ENCODE results near the gene TMEM106C.

The TMEM106C gene

DNA sequence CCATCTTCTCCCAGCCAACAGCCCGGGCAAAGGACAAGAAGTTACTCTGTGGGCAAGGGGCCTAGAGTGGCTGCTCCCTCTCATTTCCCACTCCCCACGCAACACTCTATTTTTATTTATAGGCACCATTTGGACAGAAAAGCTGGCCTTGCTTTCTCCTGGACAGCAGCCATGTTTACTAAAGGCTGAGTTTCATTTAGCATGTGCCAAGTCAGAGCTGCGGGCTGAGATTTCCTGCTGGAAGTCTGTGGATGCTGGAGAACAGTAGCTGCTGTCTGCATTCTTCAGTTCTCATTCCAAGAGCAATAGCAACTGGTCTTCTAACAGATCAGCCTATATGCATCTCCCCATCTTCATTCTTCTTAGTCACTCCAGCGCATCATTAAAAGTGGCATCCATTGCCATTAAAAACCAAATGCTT is 32.6 kb downstream of the TMEM106C start:
- DNase-seq (ENCODE audit: low read depth), result no peak

DNA sequence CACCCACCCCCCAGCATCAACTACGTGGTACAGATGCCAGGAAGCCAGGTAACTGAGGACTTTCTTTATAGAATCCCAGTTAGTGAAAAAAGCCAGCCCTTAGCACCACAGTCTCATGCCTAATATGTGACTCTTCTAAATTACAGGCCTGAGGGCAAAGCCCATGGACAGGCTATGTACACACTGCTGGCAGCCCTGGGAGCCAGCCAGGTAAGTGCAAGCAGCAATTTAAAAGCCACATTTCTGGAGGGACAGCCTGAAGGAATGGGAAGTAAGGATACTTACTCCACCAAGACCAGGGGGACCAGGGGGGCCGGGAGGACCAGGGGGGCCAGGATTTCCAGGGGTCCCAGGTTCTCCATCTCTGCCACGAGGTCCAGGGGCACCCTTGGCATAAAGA is 33.9 kb downstream of the TMEM106C start:
- no peak for DNase-seq (ENCODE audit: low read depth)

DNA sequence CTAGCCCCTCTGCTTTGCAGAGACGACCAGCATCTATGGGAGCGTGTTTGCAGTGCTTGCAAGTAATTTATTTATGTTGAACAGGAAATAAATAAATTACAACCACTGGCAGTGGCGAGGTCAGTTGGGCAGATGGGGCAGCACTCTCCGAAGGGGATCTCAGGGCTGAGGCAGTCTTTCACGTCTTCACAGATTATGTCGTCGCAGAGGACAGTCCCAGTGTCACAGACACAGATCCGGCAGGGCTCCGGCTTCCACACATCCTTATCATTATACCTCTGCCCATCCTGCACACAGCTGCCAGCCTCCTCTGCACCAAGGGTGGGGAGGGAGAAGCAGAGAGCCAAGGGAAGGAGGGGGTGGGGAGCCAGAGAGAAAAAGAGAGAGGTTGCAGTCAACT is 36.4 kb downstream of the TMEM106C start:
- no peak for DNase-seq (ENCODE audit: low read depth)

DNA sequence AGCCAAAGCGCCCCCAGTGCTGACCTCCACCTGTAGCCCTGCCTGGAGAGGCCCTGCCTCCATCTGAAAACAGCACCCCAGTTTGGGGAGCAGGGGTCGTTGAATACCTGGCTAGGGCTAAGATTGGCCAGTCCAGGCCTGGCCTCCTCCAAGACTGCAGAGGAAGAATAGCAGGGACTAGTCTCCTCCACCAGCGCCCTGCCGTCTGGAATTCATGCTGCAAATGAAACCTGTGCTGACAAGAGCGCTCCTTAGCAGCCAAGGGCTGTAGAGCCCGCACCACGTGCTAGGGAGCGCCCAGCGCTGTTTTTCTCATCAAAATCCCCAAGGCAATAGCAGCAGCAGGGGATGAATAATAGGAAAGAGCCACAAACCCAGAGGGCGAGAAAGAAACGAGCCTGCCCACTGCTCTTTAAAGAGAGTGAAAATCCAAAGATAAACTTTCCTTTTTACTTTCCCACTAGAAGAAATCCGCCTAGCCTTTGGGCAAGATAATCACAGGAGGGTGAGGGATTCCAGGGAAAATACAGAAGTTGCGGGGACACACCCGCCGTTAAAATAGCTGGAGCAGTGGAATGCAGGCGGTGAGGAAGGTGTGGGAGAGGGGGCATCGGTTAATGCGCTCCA is 37.6 kb downstream of the TMEM106C start:
- no peak for DNase-seq (ENCODE audit: low read depth)

GRCh38 chr12:48001505-48002413 is 38.4 kb downstream of the TMEM106C start:
- no peak for DNase-seq (ENCODE audit: low read depth)

DNA sequence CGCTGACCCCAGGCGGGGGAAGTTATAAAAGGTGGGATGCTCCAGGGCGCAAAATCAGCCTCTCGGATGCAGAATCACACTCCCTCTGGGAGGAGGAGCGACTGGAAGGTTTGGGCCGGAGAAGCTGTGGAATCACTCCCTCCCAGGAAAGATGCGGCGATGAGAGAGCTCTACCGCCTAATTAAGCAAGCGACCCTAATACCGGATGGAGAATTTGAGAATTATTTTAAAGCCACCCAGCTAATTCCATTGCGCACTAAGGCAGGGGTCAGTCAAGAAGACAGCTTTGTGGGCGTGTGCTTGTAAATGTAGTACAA is 39.0 kb downstream of the TMEM106C start:
- DNase-seq (ENCODE audit: low read depth), result no peak

DNA sequence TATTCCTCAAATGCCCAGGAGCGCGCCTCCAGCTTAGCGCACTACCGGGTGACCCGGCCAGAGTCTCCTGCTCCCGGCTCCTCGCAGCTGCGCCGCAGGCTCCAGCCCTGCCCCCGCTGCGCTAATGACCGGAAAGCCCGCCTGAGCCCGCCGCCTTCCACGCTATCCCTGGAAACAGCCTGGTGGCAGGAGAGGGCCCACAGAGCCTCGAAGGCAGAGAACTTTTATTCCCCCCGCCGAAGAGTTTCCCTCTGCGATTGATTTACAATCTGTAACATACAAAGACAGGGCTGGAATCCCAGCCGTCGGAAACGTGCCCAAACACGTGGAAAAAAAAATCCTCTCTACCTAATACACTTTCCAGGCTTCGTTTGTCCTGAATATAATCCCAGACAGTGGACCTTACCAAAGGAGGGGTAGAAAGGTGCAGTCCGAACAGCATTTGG is 39.4 kb downstream of the TMEM106C start:
- no peak for DNase-seq (ENCODE audit: low read depth)

GRCh38 chr12:48003226-48004052 is 40.0 kb downstream of the TMEM106C start:
- no peak for DNase-seq (ENCODE audit: low read depth)

- peak; percentile 29 for DNase-seq (ENCODE audit: low read depth)
Measured at GRCh38 chr12:48004053-48004941, 40.9 kb downstream of the TMEM106C start, which contains the start of gene COL2A1. Gene COL2A1 (minus strand): TSS chr12:48004476. CDS start chr12:48004321, 155 bp downstream.

- DNase-seq (ENCODE audit: low read depth), result no peak
Measured at GRCh38 chr12:48005001-48005749, 41.8 kb downstream of the TMEM106C start.

DNA sequence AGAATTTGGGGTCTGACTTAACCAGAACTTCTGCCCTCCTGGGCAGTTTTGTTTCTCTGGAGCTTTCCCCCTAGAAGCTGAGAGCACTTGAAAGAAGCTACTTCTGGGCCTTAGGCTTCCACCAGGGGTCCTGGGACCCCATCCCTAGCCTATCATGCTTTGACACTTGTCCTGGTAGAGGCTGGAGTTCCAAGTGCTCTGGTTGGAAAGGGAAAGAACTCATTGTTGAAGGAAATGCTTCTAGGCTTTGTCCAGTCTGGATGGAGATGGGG is 42.3 kb downstream of the TMEM106C start:
- no peak for DNase-seq (ENCODE audit: low read depth)

DNA sequence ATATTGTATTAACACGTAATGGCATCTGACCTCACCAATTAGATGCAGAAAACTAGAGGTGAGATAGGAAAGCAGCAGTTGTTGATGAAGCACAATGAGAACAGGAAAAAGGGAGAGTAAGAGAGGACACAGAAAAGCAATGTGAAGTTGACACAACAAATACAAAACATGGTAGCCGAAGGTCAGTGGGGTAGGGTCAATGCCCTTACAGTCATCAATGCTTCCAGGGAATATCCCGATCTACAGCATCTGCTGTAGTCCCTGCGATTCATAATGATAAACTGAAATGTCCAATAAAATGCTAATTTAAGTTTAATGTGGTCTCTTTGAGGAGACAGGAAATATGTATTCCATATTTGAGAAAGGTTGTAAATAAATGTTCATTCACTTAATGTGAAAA is 43.8 kb downstream of the TMEM106C start:
- no peak for DNase-seq (ENCODE audit: low read depth)

DNA sequence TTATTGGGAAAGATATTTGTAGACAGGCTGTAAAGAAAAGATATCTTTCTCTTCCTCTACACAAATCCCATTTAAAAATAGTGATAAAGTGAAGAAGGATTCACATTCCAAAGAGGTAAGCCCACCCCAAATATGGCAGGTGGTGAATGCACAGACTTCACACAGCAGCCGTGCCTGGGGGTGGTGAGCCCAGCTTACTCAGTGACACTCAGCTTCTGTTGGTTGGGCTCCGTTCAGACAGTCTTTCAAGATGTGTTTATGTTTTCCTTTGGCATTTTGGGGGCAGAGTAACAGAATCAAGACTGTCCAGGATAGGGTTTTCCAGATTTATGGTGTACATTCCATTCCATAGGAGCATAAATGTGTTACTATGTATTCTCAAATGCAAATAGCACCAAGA is 45.0 kb downstream of the TMEM106C start:
- DNase-seq (ENCODE audit: low read depth), result no peak

- no peak for DNase-seq (ENCODE audit: low read depth)
Measured at GRCh38 chr12:48008950-48009349, 45.6 kb downstream of the TMEM106C start.

DNA sequence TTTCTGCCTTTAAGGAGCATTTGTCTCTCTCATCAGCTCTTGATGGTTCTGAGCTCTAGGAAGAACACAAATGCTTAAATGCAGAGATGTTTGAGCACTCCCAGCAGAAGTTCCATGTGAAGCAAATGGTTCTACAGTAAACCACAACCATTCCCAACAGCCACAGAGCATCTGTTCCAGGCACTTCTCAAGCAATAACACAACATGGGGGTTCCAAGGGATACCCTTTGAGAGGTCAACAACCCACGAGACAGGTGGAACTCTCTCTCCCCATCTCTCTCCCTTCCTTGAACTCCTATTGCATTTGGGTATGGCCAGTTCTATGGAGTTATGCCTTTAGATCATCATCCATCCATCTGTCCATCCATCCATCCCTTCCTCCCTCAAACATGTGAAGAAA is 46.1 kb downstream of the TMEM106C start:
- no peak for DNase-seq (ENCODE audit: low read depth)

DNA sequence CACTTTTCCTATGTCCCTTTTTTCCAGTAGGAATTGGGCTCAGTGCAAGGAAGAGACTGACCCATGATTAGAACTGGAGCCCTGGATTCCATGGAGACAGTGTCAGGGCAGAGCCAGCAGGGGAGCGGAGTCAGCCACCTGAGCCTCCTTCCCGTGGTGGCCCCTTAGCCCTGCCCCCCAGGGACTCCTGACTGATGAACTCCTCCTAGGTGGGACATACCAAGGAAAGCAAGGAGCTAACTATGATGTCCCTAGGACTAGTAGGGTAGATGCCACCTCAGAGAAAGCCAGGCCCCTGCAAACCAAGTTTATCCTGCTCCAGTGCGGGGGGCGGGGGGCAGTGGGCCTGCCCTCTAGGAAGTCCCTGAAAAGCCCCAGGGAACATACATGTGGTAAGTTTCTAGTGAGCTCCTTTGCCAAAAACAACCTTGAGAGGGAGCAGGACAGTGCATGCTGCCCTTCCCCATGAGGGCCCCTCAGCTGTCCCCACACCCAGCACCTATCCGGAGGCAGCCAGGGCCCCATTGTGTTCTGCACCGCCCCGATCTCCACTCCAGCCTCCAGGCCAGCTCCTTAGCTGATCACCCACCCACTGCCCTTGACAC is 47.1 kb downstream of the TMEM106C start:
- DNase-seq (ENCODE audit: low read depth), result no peak

GRCh38 chr12:48012070-48012469 is 48.7 kb downstream of the TMEM106C start:
- no peak for DNase-seq (ENCODE audit: low read depth)

GRCh38 chr12:48013287-48013686 is 49.9 kb downstream of the TMEM106C start:
- DNase-seq (ENCODE audit: low read depth), result no peak

DNA sequence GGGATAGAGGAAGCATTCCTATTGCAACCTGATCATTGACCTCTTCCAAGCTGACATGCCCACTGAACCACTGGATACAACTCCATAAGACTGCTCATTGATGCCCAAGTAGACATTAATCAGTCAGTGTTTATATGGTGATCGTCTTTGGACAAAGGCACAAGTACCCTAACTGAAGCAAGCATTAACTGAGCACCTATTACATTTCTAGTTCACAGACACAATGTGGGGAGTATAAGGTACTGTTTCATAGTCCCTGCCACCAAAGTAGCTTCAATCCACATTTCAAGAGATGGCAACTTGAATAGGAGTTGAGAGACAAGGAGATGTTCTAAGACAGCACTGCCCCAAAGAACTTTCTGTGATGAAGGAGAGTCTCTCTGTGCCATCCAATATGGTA is 51.7 kb downstream of the TMEM106C start:
- no peak for DNase-seq (ENCODE audit: low read depth)

DNA sequence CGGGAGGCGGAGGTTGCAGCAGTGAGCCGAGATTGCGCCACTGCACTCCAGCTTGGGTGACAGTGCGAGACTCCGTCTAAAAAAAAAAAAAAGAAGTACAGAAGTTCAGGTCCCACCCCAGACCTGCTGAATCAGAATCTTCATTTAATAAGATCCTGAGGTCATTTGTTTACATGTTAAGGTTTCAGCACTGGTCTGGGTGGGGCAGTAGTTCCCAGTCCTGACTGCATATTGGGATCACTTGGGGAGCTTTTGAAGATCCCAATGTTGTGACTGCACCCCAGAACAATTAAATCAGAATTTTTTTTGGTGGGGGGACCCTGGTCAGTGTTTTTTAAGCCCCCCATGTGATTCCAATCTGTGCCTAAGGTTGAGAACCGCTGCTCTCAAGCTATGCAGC is 52.6 kb downstream of the TMEM106C start:
- no peak for DNase-seq (ENCODE audit: low read depth)

Measured in activated T-cell treated with anti-CD3 and anti-CD28 coated beads for 48 hours (primary cell).